Suprapubic skin (tissue), 4 donors: ENCODE results near the gene DNAH17. TPM values are rescaled to one million over a fixed set of nuclear protein-coding genes. Genes with fewer than 3 reads are reported as not detected.

Experiments used
- DNase-seq, 2 donors: peaks; one replicate each; pipeline ENCODE4 v3.0.0-alpha.2; 2019; ENCODE audit warnings: low spot score in 2 of 2
- H3K27ac ChIP-seq: fragments of 200-600 bp; sonication (generic); one replicate; pipeline ENCODE4 v1.5.1; 2019
- H3K27me3 ChIP-seq: fragments of 200-600 bp; sonication (generic); one replicate; pipeline ENCODE4 v1.5.1; 2019
- H3K36me3 ChIP-seq: fragments of 200-600 bp; sonication (generic); one replicate; pipeline ENCODE4 v1.5.1; 2019
- H3K4me1 ChIP-seq: fragments of 200-600 bp; sonication (generic); one replicate; pipeline ENCODE4 v1.5.1; 2019
- H3K4me3 ChIP-seq: fragments of 200-600 bp; sonication (generic); one replicate; pipeline ENCODE4 v1.5.1; 2019; ENCODE audit warnings: mild to moderate bottlenecking
- H3K9me3 ChIP-seq: fragments of 200-600 bp; sonication (generic); one replicate; pipeline ENCODE4 v1.5.1; 2019
- EP300 ChIP-seq: sonication (generic); formaldehyde crosslinking; IDR thresholded peaks from one replicate; pipeline ENCODE4 v1.6.1; 2017; ENCODE audit warnings: antibody characterized with exemption
- POLR2A ChIP-seq, 2 donors: fragments of 450-650 bp; IDR thresholded peaks; one replicate each; pipeline ENCODE4 v1.6.1; 2017; ENCODE audit warnings: antibody characterized with exemption in 2 of 2, mild to moderate bottlenecking in 2 of 2, moderate library complexity in 2 of 2
- POLR2AphosphoS5 ChIP-seq, 3 donors: sonication (generic); formaldehyde crosslinking; IDR thresholded peaks; one replicate each; pipeline ENCODE4 v1.6.1; 2017; ENCODE audit warnings: antibody characterized with exemption in 3 of 3
- WGBS: methylation state at CpG from one replicate; pipeline ENCODE4 v1.1.5; 2018; 5-methylcytosine and 5-hydroxymethylcytosine counted together
- total RNA-seq, 4 donors: library from RNA; depleted of rRNA; stranded (reverse); fragments of >200 nt; gene quantifications; one replicate each; pipeline ENCODE4 v1.1.0, GENCODE V29; 2016
- TF ChIP-seq, protein P1 (sequence below), 2 donors: fragments of 200-600 bp in 1 of 2; fragments of 450-650 bp in 1 of 2; sonication (generic) in 1 of 2; IDR thresholded peaks; one replicate each; pipeline ENCODE4 v1.5.1; 2016 to 2019; ENCODE audit warnings: antibody characterized with exemption in 2 of 2, mild to moderate bottlenecking in 1 of 2, moderate library complexity in 1 of 2

The DNAH17 gene
- total RNA-seq, 4 donors from 2014 or later = 3.7 to 6.7 (median 5.2) TPM

- DNase-seq = no peak
- no peaks in the 10 kb centered on the region for H3K9me3 ChIP-seq
- H3K4me3 ChIP-seq = no peak overlapping the region
- no peaks in the 10 kb centered on the region for H3K27me3 ChIP-seq
- no peak overlapping the region for H3K27ac ChIP-seq
- H3K4me1 ChIP-seq = no peaks in the 10 kb centered on the region
- H3K36me3 ChIP-seq = no peaks in the 10 kb centered on the region
- TF ChIP-seq POLR2AphosphoS5 (IDR thresholded peaks at IDR 0.05) (no peak), POLR2A (IDR thresholded peaks at IDR 0.05) (no peak), EP300 (no peak)
- TF ChIP-seq, protein P1, sequence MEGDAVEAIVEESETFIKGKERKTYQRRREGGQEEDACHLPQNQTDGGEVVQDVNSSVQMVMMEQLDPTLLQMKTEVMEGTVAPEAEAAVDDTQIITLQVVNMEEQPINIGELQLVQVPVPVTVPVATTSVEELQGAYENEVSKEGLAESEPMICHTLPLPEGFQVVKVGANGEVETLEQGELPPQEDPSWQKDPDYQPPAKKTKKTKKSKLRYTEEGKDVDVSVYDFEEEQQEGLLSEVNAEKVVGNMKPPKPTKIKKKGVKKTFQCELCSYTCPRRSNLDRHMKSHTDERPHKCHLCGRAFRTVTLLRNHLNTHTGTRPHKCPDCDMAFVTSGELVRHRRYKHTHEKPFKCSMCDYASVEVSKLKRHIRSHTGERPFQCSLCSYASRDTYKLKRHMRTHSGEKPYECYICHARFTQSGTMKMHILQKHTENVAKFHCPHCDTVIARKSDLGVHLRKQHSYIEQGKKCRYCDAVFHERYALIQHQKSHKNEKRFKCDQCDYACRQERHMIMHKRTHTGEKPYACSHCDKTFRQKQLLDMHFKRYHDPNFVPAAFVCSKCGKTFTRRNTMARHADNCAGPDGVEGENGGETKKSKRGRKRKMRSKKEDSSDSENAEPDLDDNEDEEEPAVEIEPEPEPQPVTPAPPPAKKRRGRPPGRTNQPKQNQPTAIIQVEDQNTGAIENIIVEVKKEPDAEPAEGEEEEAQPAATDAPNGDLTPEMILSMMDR (IDR thresholded peaks at IDR 0.05) = no peak
- 92% methylated on average over 3 of the region's 3 CpGs for WGBS
Observed at GRCh38 chr17:78605429-78605828, 28.2 kb upstream of the DNAH17 start.

DNA sequence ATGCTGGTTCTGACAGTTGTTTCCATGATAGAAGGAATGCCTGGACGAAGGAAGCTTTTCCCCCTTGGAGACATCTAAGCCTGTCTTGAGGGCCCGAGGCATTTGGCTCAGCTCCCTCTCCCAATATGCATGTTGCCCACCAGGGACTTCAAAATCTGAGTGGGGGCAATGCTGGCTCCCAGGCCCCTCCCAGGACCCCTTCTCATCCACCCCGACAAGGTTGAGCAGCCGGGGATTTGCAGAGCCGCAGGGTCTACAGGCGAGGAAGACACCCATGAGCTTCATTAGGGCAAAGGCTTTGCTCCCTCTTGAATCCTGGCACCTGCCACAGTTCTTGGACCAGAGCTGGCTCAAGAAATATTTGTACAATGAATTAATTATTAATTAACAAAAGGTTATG lies 25.1 kb upstream of the DNAH17 start:
- Histone ChIP-seq H3K4me3 (no peak overlapping the region), H3K27me3 (no peaks in the 10 kb centered on the region), H3K27ac (no peak overlapping the region), H3K9me3 (no peaks in the 10 kb centered on the region), H3K36me3 (no peaks in the 10 kb centered on the region), H3K4me1 (no peaks in the 10 kb centered on the region)
- TF ChIP-seq POLR2A (IDR thresholded peaks at IDR 0.05) (no peak), EP300 (no peak), POLR2AphosphoS5 (IDR thresholded peaks at IDR 0.05) (no peak)
- TF ChIP-seq, protein P1 (IDR thresholded peaks at IDR 0.05) = no peak
- WGBS = 93% methylated on average over 6 of the region's 6 CpGs
- DNase-seq = no peak

DNA sequence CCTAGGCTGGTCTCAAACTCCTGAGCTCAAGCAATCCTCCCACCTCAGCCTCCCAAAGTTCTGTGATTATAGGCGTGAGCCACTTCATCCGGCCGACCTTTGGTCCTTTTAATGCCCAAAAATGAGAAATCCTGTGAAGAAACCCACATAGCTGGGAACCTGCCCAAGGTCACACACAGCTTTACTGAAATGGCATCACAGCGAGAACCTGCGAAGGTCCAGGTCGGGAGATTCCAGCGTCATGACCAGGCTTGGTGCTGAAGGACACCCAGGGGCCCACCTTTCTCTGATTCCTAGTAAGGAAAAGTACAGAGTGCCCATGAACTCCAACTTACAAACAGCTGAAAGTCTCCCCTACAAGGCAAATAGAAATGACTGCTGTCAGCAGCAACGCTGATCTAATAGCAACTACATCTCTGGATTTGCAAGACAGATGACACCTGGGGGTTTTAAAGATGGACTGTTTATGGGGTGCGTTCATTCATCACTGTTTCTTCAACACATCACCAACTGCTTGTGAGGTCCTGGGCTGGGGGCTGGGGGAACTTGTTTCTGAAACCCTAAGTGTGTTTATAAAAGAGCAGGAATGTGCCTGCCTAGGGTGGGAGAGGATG lies 24.5 kb upstream of the DNAH17 start:
- Histone ChIP-seq H3K4me1 (no peaks in the 10 kb centered on the region), H3K27ac (no peak overlapping the region), H3K4me3 (no peak overlapping the region), H3K9me3 (no peaks in the 10 kb centered on the region), H3K36me3 (no peaks in the 10 kb centered on the region), H3K27me3 (no peaks in the 10 kb centered on the region)
- DNase-seq = no peak
- 79% methylated on average over 6 of the region's 9 CpGs for WGBS
- TF ChIP-seq EP300 (no peak), POLR2A (IDR thresholded peaks at IDR 0.05) (no peak), POLR2AphosphoS5 (IDR thresholded peaks at IDR 0.05) (no peak)
- TF ChIP-seq, protein P1 (IDR thresholded peaks at IDR 0.05) = no peak

DNA sequence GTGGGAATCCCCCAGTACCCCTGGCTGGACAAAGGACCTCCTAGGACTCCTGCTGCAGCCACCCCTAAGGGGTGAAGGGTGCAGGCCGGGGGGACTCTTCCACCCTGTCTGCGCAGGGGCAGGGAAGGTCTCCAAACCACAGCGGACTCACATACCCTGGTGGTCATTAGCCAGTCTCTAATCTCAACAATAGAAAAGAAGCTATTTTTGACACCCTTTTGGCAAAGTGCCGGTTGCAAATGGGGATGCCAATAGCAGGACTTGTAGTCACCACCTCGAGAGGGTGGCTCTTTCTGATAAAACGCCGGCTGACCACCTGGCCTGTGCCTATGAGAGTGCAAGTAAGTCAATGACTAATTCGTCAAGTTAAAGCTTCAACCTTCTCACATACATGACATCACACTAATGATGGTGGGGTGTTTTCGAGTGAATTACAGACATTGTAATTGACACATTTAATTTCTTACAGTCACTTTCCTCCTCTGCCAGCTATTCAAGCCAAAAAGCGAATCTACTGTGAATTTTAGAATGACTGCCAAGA lies 23.1 kb upstream of the DNAH17 start:
- Histone ChIP-seq H3K27ac (no peak overlapping the region), H3K4me1 (no peaks in the 10 kb centered on the region), H3K36me3 (no peaks in the 10 kb centered on the region), H3K9me3 (no peaks in the 10 kb centered on the region), H3K27me3 (no peaks in the 10 kb centered on the region), H3K4me3 (no peak overlapping the region)
- WGBS = 44% methylated on average over 10 of the region's 10 CpGs
- DNase-seq = no peak
- TF ChIP-seq EP300 (no peak), POLR2A (IDR thresholded peaks at IDR 0.05) (no peak), POLR2AphosphoS5 (IDR thresholded peaks at IDR 0.05) (no peak)
- TF ChIP-seq, protein P1 (IDR thresholded peaks at IDR 0.05) = no peak

DNA sequence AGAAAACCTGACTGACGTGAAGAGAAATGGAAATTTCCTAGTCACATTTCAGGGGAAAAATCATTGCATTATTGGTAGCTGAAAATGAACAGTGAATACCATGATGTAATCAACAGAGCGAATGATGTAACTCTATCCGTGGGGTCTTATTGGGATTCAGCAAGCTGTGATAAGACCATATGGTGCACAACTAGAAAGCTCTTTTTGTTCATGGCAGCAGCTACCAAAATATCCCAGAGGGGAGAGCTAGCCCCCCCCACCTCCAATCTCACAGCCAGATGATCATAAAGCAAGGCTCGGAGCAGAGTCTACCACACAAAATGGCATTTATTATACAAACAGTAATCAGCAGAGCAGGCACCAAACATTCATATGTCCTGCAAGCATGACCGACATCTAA lies 22.2 kb upstream of the DNAH17 start:
- 69% methylated on average over 5 of the region's 5 CpGs for WGBS
- no peak for TF ChIP-seq EP300
- TF ChIP-seq, protein P1 (IDR thresholded peaks at IDR 0.05) = no peak
- TF ChIP-seq POLR2AphosphoS5 (IDR thresholded peaks at IDR 0.05) = no peak
- no peak for TF ChIP-seq POLR2A (IDR thresholded peaks at IDR 0.05)
- no peak for DNase-seq

More for the DNA sequence above, 22.2 kb upstream of the DNAH17 start:
- Histone ChIP-seq H3K27ac (no peak overlapping the region), H3K4me1 (no peaks in the 10 kb centered on the region), H3K36me3 (no peaks in the 10 kb centered on the region), H3K4me3 (no peak overlapping the region), H3K9me3 (no peaks in the 10 kb centered on the region), H3K27me3 (no peaks in the 10 kb centered on the region)
